ENCODE measurements around the gene OR3A1.
"Not testable (repeated sequence)": the region's sequence is repeated elsewhere in the genome, so short reads cannot be mapped to it uniquely, and the experiment has no call there.

Gene OR3A1, protein sequence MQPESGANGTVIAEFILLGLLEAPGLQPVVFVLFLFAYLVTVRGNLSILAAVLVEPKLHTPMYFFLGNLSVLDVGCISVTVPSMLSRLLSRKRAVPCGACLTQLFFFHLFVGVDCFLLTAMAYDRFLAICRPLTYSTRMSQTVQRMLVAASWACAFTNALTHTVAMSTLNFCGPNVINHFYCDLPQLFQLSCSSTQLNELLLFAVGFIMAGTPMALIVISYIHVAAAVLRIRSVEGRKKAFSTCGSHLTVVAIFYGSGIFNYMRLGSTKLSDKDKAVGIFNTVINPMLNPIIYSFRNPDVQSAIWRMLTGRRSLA

DNA sequence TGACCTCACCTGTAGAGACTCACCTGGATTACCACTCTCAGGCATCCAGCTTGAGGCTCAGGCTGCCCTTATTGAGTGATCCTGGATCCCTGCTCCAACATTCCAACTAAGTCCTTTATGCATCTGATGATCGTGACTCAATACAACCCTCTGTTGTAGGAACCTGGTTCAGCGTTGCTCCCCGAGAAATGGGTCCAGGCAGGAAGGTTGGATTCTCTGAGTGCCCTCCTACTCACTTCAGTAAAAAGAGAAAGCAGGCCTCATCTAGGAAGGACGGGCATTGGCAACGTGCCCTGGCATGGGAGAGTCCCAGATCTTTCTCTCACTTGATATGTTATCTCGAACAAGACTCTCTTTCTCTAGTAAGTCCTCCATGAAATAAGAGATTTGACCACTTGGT lies at the start of gene OR3A1:
OR3A1 (minus strand) TSS at position 101 of the 400 bp plus-strand sequence. CDS start 5,778 bp downstream, outside the sequence.
- no peak for DNase-seq (ENCODE audit: low spot score)

DNA sequence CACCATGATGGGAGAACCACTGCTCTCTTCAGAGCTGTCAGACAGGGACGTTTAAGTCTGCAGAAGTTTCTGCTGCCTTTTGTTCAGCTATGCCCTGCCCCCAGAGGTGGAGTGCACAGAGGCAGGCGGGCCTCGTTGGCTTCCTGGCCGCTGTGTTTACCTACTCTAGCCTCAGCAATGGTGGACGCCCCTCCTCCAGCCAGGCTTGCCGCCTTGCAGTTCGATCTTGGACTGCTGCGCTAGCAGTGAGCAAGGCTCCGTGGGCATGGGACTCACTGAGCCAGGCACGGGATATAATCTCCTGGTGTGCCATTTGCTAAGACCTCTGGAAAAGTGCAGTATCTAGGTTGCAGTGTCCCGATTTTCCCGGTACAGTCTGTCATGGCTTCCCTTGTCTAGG lies 44.6 kb upstream of the OR3A1 start:
- not testable (repeated sequence) for DNase-seq (ENCODE audit: low spot score)

DNA sequence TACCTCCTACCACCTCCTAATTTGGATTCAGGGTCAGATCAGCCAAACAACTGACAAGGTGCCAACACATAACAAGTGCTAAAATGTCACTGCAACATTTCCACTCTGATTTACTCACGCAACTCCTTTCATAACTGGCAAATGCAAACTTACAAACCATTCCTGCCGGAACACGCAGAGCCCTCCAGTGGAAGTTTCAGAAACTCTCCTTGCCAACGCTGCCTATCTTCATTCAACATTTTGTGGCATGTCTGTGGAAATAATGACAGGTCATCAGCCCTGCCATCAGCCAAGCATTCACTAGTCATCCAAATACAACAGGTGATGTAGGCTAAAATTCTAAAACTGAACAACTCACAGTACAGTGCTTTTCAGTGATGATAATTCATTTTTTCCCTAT lies 37.7 kb upstream of the OR3A1 start:
- DNase-seq (ENCODE audit: low spot score): peak; percentile 19

DNA sequence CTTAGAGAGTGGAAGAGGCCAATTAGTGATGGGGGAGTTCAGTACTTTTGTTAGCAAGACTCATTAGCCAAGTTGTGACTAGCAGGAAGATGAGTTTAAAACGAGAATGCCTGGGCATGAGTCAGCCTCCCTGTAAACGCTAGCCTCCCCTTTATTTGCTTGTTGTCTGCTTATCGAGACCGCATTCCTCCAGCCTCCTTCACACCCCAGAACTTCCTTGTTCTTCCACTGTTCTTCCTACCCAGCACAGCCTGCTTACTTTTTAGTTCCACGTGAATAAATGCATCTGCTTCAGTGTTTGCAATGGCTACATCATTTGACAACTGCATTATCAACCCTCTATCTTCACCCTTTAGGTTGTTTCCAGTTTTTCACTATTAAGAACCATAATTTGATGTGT lies 20.2 kb upstream of the OR3A1 start:
- DNase-seq (ENCODE audit: low spot score): no peak

DNA sequence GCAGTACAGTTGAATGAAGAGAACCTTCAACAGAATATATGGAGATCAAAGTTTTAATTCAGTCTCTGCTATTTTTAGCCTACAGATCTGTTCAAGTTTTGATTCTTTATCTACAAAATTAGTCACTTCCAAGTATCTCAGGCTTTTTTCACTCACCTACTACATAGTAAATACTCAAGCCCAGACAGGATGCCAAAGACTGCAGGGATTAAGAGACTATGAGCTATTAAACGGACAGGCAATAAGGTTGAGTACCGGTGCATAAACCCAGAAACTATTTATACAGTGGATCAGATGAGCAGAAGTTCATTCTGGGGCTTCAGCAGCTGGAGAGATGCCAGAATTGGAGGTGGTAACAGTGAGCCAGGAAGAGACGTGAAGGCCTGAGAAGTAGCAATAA lies 18.7 kb upstream of the OR3A1 start:
- DNase-seq (ENCODE audit: low spot score): no peak

DNA sequence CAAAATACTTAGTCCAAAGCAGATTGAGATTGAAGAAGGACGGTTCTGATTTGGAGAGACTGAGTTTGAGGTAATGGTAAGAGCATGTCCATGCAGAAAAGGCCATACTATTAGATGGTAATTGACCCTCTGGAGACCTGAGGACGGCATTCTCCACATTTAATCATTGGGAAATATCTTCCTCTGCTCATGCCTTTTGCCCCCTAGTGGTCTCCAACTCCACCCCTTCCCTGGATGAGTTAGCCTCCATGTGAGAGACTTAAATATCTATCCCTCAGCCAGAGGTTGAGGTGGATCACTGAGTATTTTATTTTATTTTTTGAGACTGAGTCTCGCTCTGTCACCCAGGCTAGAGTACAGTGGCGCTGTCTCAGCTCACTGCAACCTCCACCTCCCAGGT lies 10.4 kb upstream of the OR3A1 start:
- no peak for DNase-seq (ENCODE audit: low spot score)

DNA sequence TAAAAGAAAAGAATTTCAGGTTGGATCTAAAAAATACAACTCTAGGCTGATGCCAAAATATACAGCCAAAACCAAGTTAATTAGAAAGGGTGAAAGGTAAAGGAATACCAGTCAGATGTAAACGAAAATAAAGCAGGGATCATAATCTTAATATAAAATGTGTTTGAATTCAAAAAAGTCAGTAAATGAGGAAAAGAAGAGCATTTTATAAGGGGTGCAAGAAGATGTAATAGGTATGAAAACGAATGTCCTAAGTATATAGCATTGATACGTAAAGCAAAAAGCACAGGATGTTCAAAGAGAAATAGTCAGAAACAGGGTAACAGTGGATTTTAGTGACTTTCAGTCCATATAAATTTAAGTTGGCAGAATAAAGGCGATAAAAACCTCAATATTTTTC lies 2.5 kb downstream of the OR3A1 start:
- no peak for DNase-seq (ENCODE audit: low spot score)

DNA sequence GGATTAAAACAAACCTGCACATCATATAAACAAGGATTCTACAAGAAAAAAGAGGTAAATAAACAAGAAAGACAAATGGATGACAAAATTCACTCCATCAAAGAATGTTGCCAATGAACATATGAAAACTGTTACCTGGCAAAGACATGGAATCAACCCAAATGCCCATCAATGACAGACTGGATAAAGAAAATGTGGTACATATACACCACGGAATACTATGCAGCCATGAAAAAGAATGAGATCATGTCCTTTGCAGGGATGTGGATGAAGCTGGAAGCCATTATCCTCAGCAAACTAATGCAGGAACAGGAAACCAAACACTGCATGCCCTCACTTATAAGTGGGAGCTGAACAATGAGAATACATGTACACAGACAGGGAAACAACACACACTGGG lies 4.6 kb downstream of the OR3A1 start:
- not testable (repeated sequence) for DNase-seq (ENCODE audit: low spot score)

DNA sequence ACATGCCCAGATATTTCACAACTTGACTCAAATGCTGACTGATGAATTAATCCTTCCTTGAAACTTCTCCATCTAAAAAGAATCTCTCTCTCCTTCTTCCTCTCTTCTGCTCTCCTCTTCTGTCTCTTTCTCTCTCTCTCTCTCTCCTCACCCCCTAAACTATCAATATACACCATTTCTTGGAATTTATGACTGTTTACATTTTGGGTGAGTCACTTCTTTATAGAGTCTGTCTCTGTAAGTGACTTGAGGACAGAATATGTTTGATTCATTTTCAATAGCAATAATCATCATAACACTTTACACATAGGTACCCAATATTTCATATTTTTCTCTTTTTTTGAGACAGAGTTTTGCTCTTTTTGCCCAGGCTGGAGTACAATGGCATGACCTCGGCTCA lies 15.3 kb downstream of the OR3A1 start:
- DNase-seq (ENCODE audit: low spot score): no peak

DNA sequence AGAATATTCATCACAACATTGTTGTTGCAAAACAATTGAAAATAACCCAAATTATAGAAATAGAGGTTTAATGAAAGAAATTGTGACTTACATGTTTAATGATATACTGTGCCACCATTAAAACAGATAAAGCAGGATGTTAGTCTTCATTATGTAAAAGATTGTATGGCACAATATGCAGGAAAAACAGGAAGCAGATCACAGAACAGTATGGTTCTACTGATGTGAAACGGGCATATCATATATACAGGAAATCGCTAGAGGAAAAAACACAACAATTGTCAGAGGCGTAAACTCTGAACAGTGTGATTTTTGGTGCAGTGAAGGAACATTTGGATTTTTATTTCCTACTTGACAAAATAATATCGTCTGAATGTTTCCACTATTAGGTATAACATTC lies 22.0 kb downstream of the OR3A1 start:
- no peak for DNase-seq (ENCODE audit: low spot score)

DNA sequence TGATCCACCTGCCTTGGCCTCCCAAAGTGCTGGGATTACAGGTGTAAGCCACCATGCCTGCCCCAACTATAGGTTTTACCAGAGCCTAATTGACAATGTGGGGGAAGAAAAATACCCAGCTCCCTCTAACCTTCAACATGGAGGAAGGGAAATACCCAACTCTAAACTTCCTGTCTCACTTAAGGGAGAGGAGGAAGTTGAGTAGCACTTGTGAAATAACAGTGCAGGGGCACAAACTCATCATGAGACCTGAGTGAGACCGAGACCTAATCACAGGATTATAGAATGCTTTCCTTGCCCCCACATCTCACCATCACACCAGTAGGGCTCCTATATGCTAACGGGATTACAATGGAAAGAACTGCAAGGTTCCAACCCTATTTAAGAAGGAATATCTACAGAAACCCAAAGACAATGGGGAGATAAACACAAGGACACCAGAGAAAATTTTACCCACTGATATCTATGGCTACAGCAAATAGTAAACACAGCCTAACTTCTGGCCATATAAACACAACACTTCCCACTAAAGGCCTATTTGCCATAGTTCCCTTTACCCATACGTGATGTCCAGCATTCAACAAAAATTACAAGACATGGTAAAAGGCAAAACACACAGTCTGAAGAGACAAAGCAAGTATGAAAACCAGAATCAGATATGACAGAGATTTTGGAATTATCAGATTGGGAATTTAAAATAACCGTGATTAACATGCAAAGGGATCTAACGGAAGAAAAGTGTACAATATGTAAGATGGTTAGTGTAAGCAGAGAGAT lies 26.9 kb downstream of the OR3A1 start:
- DNase-seq (ENCODE audit: low spot score): no peak

DNA sequence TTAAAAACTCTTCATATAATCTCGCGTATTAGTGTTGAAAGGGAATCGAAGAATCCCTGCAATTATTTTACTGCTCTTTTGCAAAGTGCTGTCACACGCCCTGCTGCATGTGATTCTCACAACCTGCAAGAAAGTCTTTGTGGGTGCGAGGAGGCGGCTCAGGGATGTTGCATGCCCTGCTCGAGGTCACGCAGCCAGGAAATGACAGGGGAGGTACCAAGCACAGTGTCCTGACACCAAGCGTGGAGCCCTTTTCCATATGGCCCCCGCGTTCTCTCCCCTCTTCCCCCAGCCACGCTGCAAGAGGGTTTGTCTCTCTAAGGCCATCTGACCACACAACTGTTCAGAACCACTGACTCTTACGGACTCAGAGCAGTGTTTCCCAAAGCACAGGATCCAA lies 37.6 kb downstream of the OR3A1 start:
- no peak for DNase-seq (ENCODE audit: low spot score)

DNA sequence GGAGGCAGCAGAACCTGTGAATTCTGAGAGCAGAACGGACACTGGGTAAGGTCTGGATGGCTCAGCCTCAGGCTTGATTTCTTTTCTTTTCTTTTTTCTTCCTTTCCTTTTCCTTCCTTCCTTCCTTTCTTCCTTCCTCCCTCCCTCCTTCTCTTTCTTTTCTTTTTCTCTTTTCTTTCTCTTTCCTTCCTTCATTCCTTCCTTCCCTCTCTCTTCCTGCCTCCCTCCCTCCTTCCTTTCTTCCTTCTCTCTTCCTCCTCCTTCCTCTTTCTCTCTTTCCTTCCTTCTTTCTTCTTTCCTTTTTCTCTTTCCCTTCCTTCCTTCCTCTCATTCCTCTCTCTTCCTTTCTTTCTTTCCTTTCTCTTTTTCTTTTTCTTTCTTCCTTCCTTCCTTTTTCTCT lies 38.0 kb downstream of the OR3A1 start:
- no peak for DNase-seq (ENCODE audit: low spot score)

DNA sequence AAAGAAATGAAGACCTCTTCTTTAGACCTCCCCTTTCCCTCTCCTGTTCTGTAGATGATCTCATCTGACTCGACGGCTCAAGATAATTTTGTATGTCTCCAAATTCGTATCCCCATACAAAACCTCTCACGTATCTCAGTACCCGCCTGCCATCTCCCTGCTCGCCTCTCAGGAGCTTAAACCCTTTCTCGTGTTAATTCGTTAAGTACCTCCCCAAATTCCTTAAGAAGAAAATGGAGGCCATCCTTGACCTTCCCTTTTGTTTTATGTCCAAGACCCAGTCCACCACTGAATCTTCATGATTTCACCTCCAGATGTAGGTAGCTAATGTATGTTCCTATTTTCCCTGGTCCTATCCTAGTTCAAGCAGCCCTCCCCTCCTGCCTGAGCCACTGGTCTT lies 41.6 kb downstream of the OR3A1 start:
- no peak for DNase-seq (ENCODE audit: low spot score)

DNA sequence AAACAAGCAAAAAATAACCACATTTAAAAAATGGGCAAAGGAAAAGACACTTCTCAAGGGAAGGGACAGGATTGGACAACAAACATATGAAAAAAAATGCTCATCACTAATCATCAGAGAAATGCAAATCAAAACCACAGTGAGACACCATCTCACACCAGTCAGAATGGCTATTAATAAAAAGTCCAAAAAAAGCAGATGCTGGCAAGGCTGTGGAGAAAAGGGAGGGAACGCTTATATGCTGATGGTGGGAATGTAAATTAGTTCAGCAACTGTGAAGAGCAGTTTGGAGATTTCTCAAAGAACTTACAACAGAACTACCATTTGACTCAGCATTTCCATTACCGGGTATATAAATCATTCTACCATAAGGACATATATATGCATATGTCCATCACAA lies 49.1 kb downstream of the OR3A1 start:
- not testable (repeated sequence) for DNase-seq (ENCODE audit: low spot score)

DNA sequence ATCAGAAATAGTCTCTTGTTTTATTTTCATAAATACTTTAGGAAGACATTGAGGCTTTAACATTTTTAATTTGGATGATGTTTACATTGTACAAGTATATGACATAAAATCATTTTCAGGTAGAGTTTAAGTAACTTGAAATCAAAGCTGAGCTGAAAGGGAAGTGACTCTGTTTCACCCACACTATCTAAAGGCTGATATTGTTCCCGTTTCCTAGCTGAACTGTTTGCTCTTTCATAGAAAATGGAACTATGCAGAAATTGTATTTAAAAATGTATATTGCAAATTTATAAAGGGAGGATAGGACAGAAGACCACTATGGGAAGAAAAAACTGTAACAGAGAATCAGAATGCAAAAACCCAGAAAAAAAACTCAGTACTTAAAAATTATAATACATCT lies 53.3 kb downstream of the OR3A1 start:
- DNase-seq (ENCODE audit: low spot score): not testable (repeated sequence)

DNA sequence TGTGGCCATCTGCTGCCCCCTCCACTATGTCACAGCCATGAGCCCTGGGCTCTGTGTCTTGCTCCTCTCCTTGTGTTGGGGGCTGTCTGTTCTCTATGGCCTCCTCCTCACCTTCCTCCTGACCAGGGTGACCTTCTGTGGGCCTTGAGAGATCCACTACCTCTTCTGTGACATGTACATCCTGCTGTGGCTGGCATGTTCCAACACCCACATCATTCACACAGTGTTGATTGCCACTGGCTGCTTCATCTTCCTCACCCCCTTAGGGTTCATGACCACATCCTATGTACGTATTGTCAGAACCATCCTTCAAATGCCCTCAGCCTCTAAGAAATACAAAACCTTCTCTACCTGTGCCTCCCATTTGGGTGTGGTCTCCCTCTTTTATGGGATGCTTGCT lies 57.1 kb downstream of the OR3A1 start:
- DNase-seq (ENCODE audit: low spot score): not testable (repeated sequence)

All from Ammon's horn (tissue), 1 donor.